ENCODE measurements around the gene TXNRD1. TPM values are rescaled to one million over a fixed set of nuclear protein-coding genes. Genes with fewer than 3 reads are reported as not detected.
"Not testable (repeated sequence)": the region's sequence is repeated elsewhere in the genome, so short reads cannot be mapped to it uniquely, and the experiment has no call there.

Gene TXNRD1
- total and polyA plus RNA-seq, 4 donors = 23.6 to 70.8 (median 55.7) TPM

- no peaks in the 10 kb centered on the region for H3K27me3 ChIP-seq (ENCODE audit: control insufficient read depth in 4 of 4, insufficient read depth in 4 of 4, low read length in 3 of 4)
- DNase-seq (ENCODE audit: low spot score) = no peak
- no peak overlapping the region for H3K27ac ChIP-seq (ENCODE audit: low read depth in 1 of 2, low read length in 2 of 2)
- peaks cover 0 to 2% (median 0%) of the 10 kb centered on the region in 4 donors for H3K4me1 ChIP-seq (ENCODE audit: control insufficient read depth in 4 of 4, insufficient read depth in 4 of 4, low read length in 3 of 4)
- no peak for TF ChIP-seq CTCF (IDR thresholded peaks at IDR 0.05; ENCODE audit: low read depth, low read length, missing input control)
- TF ChIP-seq, protein P1, sequence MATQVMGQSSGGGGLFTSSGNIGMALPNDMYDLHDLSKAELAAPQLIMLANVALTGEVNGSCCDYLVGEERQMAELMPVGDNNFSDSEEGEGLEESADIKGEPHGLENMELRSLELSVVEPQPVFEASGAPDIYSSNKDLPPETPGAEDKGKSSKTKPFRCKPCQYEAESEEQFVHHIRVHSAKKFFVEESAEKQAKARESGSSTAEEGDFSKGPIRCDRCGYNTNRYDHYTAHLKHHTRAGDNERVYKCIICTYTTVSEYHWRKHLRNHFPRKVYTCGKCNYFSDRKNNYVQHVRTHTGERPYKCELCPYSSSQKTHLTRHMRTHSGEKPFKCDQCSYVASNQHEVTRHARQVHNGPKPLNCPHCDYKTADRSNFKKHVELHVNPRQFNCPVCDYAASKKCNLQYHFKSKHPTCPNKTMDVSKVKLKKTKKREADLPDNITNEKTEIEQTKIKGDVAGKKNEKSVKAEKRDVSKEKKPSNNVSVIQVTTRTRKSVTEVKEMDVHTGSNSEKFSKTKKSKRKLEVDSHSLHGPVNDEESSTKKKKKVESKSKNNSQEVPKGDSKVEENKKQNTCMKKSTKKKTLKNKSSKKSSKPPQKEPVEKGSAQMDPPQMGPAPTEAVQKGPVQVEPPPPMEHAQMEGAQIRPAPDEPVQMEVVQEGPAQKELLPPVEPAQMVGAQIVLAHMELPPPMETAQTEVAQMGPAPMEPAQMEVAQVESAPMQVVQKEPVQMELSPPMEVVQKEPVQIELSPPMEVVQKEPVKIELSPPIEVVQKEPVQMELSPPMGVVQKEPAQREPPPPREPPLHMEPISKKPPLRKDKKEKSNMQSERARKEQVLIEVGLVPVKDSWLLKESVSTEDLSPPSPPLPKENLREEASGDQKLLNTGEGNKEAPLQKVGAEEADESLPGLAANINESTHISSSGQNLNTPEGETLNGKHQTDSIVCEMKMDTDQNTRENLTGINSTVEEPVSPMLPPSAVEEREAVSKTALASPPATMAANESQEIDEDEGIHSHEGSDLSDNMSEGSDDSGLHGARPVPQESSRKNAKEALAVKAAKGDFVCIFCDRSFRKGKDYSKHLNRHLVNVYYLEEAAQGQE (IDR thresholded peaks at IDR 0.05) = no peak
- TF ChIP-seq RAD21 (IDR thresholded peaks at IDR 0.05) = no peak
- TF ChIP-seq HNF4G (IDR thresholded peaks at IDR 0.05) = no peak
- TF ChIP-seq FOXA1 (IDR thresholded peaks at IDR 0.05) = no peak
- TF ChIP-seq EGR1 (IDR thresholded peaks at IDR 0.05; ENCODE audit: low read depth in 2 of 2) = no peak
- TF ChIP-seq ATF3 (IDR thresholded peaks at IDR 0.05) = no peak
- no peak for TF ChIP-seq HNF4A (conservative IDR thresholded peaks at IDR 0.05)
- TF ChIP-seq RXRA (IDR thresholded peaks at IDR 0.05) = no peak
- TF ChIP-seq, protein P2, sequence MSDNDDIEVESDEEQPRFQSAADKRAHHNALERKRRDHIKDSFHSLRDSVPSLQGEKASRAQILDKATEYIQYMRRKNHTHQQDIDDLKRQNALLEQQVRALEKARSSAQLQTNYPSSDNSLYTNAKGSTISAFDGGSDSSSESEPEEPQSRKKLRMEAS (IDR thresholded peaks at IDR 0.05) = no peak
- no peak for TF ChIP-seq TAF1 (conservative IDR thresholded peaks at IDR 0.05)
- TF ChIP-seq SP1 (IDR thresholded peaks at IDR 0.05) = no peak
- no peak for TF ChIP-seq YY1 (IDR thresholded peaks at IDR 0.05)
- no peak overlapping the region for H3K9ac ChIP-seq (ENCODE audit: low read depth in 1 of 2, low read length in 2 of 2)
- no peaks in the 10 kb centered on the region for H3K9me3 ChIP-seq (ENCODE audit: control insufficient read depth in 4 of 4, low read length in 3 of 4)
- WGBS = 99% methylated on average over 1 of the region's 1 CpG
- H3K36me3 ChIP-seq (ENCODE audit: control insufficient read depth in 4 of 4, insufficient read depth in 3 of 4, low read depth in 1 of 4, low read length in 3 of 4) = peaks cover 15 to 61% (median 39%) of the 10 kb centered on the region in 4 donors
- no peak overlapping the region for H3K4me3 ChIP-seq (ENCODE audit: low read depth in 1 of 3, low read length in 3 of 3)
Observed at GRCh38 chr12:104321949-104322348, 106.4 kb downstream of the TXNRD1 start.

DNA sequence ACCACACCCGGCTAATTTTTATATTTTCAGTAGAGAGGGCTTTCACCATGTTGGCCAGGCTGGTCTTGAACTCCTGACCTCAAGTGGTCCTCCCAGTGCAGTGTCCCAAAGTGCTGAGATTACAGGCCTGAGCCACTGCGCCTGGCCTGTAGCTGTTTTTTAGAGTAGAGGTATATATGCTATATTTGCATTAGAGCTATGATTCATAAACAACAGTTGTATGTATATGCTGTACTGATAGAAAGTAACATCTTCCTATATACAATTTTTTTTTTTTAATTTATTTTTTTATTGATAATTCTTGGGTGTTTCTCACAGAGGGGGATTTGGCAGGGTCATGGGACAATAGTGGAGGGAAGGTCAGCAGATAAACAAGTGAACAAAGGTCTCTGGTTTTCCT is 107.0 kb downstream of the TXNRD1 start:
- H3K9me3 ChIP-seq (ENCODE audit: control insufficient read depth in 4 of 4, low read length in 3 of 4); H3K27ac ChIP-seq (ENCODE audit: low read depth in 1 of 2, low read length in 2 of 2); H3K27me3 ChIP-seq (ENCODE audit: control insufficient read depth in 4 of 4, insufficient read depth in 4 of 4, low read length in 3 of 4); H3K9ac ChIP-seq (ENCODE audit: low read depth in 1 of 2, low read length in 2 of 2); H3K4me1 ChIP-seq (ENCODE audit: control insufficient read depth in 4 of 4, insufficient read depth in 4 of 4, low read length in 3 of 4); H3K4me3 ChIP-seq (ENCODE audit: low read depth in 1 of 3, low read length in 3 of 3); DNase-seq (ENCODE audit: low spot score): not testable (repeated sequence)
- peaks cover 15 to 60% (median 42%) of the 10 kb centered on the region in 4 donors for H3K36me3 ChIP-seq (ENCODE audit: control insufficient read depth in 4 of 4, insufficient read depth in 3 of 4, low read depth in 1 of 4, low read length in 3 of 4)
- WGBS = 98% methylated on average over 2 of the region's 2 CpGs

GRCh38 chr12:104323899-104324298 is 108.3 kb downstream of the TXNRD1 start:
- Histone ChIP-seq H3K9me3 (ENCODE audit: control insufficient read depth in 4 of 4, low read length in 3 of 4) (no peaks in the 10 kb centered on the region), H3K27ac (ENCODE audit: low read depth in 1 of 2, low read length in 2 of 2) (no peak overlapping the region), H3K9ac (ENCODE audit: low read depth in 1 of 2, low read length in 2 of 2) (no peak overlapping the region), H3K36me3 (ENCODE audit: control insufficient read depth in 4 of 4, insufficient read depth in 3 of 4, low read depth in 1 of 4, low read length in 3 of 4) (peaks cover 18 to 59% (median 40%) of the 10 kb centered on the region in 4 donors), H3K27me3 (ENCODE audit: control insufficient read depth in 4 of 4, insufficient read depth in 4 of 4, low read length in 3 of 4) (no peaks in the 10 kb centered on the region), H3K4me1 (ENCODE audit: control insufficient read depth in 4 of 4, insufficient read depth in 4 of 4, low read length in 3 of 4) (peaks cover 0 to 2% (median 0%) of the 10 kb centered on the region in 4 donors), H3K4me3 (ENCODE audit: low read depth in 1 of 3, low read length in 3 of 3) (no peak overlapping the region)
- no peak for DNase-seq (ENCODE audit: low spot score)
- TF ChIP-seq NR2F2 (IDR thresholded peaks at IDR 0.05) = no peak
- no peak for TF ChIP-seq SP1 (IDR thresholded peaks at IDR 0.05)
- TF ChIP-seq HNF4A (conservative IDR thresholded peaks at IDR 0.05) = no peak
- TF ChIP-seq ATF3 (IDR thresholded peaks at IDR 0.05) = no peak
- no peak for TF ChIP-seq HNF4G (IDR thresholded peaks at IDR 0.05)
- no peak for TF ChIP-seq RXRA (IDR thresholded peaks at IDR 0.05)
- no peak for TF ChIP-seq YY1 (IDR thresholded peaks at IDR 0.05)
- TF ChIP-seq EGR1 (IDR thresholded peaks at IDR 0.05; ENCODE audit: low read depth in 2 of 2) = no peak
- 97% methylated on average over 1 of the region's 1 CpG for WGBS

DNA sequence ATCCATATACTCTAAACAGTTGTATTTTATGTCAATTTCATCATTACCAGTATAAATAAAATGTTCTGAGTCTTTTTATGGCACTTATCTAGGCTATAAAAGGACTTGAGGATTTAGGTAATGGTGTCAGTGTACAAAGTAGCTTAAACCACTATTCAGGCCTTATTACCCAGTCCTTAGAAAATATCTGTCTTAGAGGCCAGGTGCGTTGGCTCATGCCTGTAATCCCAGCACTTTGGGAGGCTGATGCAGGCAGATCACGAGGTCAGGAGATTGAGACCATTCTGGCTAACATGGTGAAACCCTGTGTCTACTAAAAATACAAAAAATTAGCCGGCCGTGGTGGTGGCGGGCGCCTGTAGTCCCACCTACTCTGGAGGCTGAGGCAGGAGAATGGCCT is 112.7 kb downstream of the TXNRD1 start:
- H3K27me3 ChIP-seq (ENCODE audit: control insufficient read depth in 4 of 4, insufficient read depth in 4 of 4, low read length in 3 of 4); H3K4me1 ChIP-seq (ENCODE audit: control insufficient read depth in 4 of 4, insufficient read depth in 4 of 4, low read length in 3 of 4); H3K27ac ChIP-seq (ENCODE audit: low read depth in 1 of 2, low read length in 2 of 2); H3K4me3 ChIP-seq (ENCODE audit: low read depth in 1 of 3, low read length in 3 of 3); H3K9ac ChIP-seq (ENCODE audit: low read depth in 1 of 2, low read length in 2 of 2); DNase-seq (ENCODE audit: low spot score); H3K9me3 ChIP-seq (ENCODE audit: control insufficient read depth in 4 of 4, low read length in 3 of 4): not testable (repeated sequence)
- WGBS = 98% methylated on average over 6 of the region's 6 CpGs
- peaks cover 12 to 42% (median 29%) of the 10 kb centered on the region in 4 donors for H3K36me3 ChIP-seq (ENCODE audit: control insufficient read depth in 4 of 4, insufficient read depth in 3 of 4, low read depth in 1 of 4, low read length in 3 of 4)
